ENCODE measurements around the gene FAM168A. TPM values are rescaled to one million over a fixed set of nuclear protein-coding genes. Genes with fewer than 3 reads are reported as not detected.

The FAM168A gene
- total RNA-seq, 2 experiments from 2014 or later = 10.1 to 23.7 TPM

GRCh38 chr11:73398721-73399120 lies 199.2 kb downstream of the FAM168A start:
- ChIA-PET POLR2A (no interaction called here), CTCF (ENCODE audit: unreplicated experiment) (no interaction called here)
- Histone ChIP-seq H3K9me3 (ENCODE audit: low read length) (no peaks in the 10 kb centered on the region), H4K20me1 (ENCODE audit: insufficient read depth, low read length) (no peaks in the 10 kb centered on the region), H2AFZ (ENCODE audit: low read length) (no peak overlapping the region), H3K4me2 (ENCODE audit: low read length) (no peak overlapping the region), H3K79me2 (ENCODE audit: insufficient read depth, low read depth, low read length) (no peaks in the 10 kb centered on the region), H3K36me3 (ENCODE audit: insufficient read depth, low read length) (peaks cover 36% of the 10 kb centered on the region; the same call in 1 of the 2 replicates), H3K27ac (ENCODE audit: low read depth, low read length, poor library complexity, severe bottlenecking) (no peak overlapping the region), H3K9me2 (ENCODE audit: insufficient read depth, low read length) (no peaks in the 10 kb centered on the region), H3K4me3 (ENCODE audit: low read depth, low read length, poor library complexity, severe bottlenecking) (no peak overlapping the region), H3K4me1 (ENCODE audit: insufficient read depth, low read length, poor library complexity, severe bottlenecking) (no peaks in the 10 kb centered on the region)
- intact Hi-C loops (cut with micrococcal nuclease; ENCODE audit: unreplicated experiment) = no loop called here
- no TSS peak for BruUV-seq (replicated peaks)
- DNase-seq (ENCODE audit: low spot score) = no peak
- TF ChIP-seq EZH2phosphoT487 (IDR thresholded peaks at IDR 0.05; ENCODE audit: borderline replicate concordance, low read depth, low read length) (no peak), CTCF (conservative IDR thresholded peaks at IDR 0.05; ENCODE audit: low read length) (no peak)

- Histone ChIP-seq H3K27ac (ENCODE audit: low read depth, low read length, poor library complexity, severe bottlenecking) (no peak overlapping the region), H3K9me3 (ENCODE audit: low read length) (no peaks in the 10 kb centered on the region), H3K9me2 (ENCODE audit: insufficient read depth, low read length) (no peaks in the 10 kb centered on the region), H4K20me1 (ENCODE audit: insufficient read depth, low read length) (no peaks in the 10 kb centered on the region), H3K79me2 (ENCODE audit: insufficient read depth, low read depth, low read length) (no peaks in the 10 kb centered on the region), H3K4me1 (ENCODE audit: insufficient read depth, low read length, poor library complexity, severe bottlenecking) (no peaks in the 10 kb centered on the region), H3K4me3 (ENCODE audit: low read depth, low read length, poor library complexity, severe bottlenecking) (no peak overlapping the region), H2AFZ (ENCODE audit: low read length) (no peak overlapping the region), H3K4me2 (ENCODE audit: low read length) (no peak overlapping the region), H3K36me3 (ENCODE audit: insufficient read depth, low read length) (peaks cover 37% of the 10 kb centered on the region; the same call in 1 of the 2 replicates)
- CTCF ChIA-PET (ENCODE audit: unreplicated experiment) = no interaction called here
- no peak for TF ChIP-seq EZH2phosphoT487 (IDR thresholded peaks at IDR 0.05; ENCODE audit: borderline replicate concordance, low read depth, low read length)
- TF ChIP-seq CTCF (conservative IDR thresholded peaks at IDR 0.05; ENCODE audit: low read length) = no peak
- no TSS peak for BruUV-seq (replicated peaks)
- intact Hi-C loops (cut with micrococcal nuclease; ENCODE audit: unreplicated experiment) = no loop called here
- POLR2A ChIA-PET = no interaction called here
- DNase-seq (ENCODE audit: low spot score) = no peak
These were observed 199.8 kb downstream of the FAM168A start for GRCh38 chr11:73398132-73398526.

GRCh38 chr11:73397468-73398131 lies 200.3 kb downstream of the FAM168A start:
- Histone ChIP-seq H3K9me2 (ENCODE audit: insufficient read depth, low read length) (no peaks in the 10 kb centered on the region), H4K20me1 (ENCODE audit: insufficient read depth, low read length) (no peaks in the 10 kb centered on the region), H3K4me1 (ENCODE audit: insufficient read depth, low read length, poor library complexity, severe bottlenecking) (no peaks in the 10 kb centered on the region), H3K4me3 (ENCODE audit: low read depth, low read length, poor library complexity, severe bottlenecking) (no peak overlapping the region), H3K4me2 (ENCODE audit: low read length) (no peak overlapping the region), H2AFZ (ENCODE audit: low read length) (no peak overlapping the region), H3K36me3 (ENCODE audit: insufficient read depth, low read length) (peaks cover 41% of the 10 kb centered on the region; the same call in 1 of the 2 replicates), H3K9me3 (ENCODE audit: low read length) (no peaks in the 10 kb centered on the region), H3K79me2 (ENCODE audit: insufficient read depth, low read depth, low read length) (no peaks in the 10 kb centered on the region), H3K27ac (ENCODE audit: low read depth, low read length, poor library complexity, severe bottlenecking) (no peak overlapping the region)
- intact Hi-C loops (cut with micrococcal nuclease; ENCODE audit: unreplicated experiment) = no loop called here
- BruUV-seq (replicated peaks) = no TSS peak
- TF ChIP-seq EZH2phosphoT487 (IDR thresholded peaks at IDR 0.05; ENCODE audit: borderline replicate concordance, low read depth, low read length) (no peak), CTCF (conservative IDR thresholded peaks at IDR 0.05; ENCODE audit: low read length) (no peak)
- no peak for DNase-seq (ENCODE audit: low spot score)
- ChIA-PET POLR2A (interaction anchor here (0.7 kb wide), 1 partner anchor 72 kb away, joined by 3 read pairs; no protein-coding TSS in a partner anchor), CTCF (ENCODE audit: unreplicated experiment) (no interaction called here)
